H7 (cell line): ENCODE measurements around the gene ZNF536. TPM values are rescaled to one million over a fixed set of nuclear protein-coding genes. Genes with fewer than 3 reads are reported as not detected.
"Not testable (repeated sequence)": the region's sequence is repeated elsewhere in the genome, so short reads cannot be mapped to it uniquely, and the experiment has no call there.

ENCODE experiments used
- DNase-seq: peaks from one replicate; pipeline ENCODE4 v3.0.0; 2012
- H3K27me3 ChIP-seq: 2 replicates; pipeline ENCODE4 v1.6.0; 2011; ENCODE audit warnings: mild to moderate bottlenecking, low read length; ENCODE audit not compliant: control insufficient read depth, insufficient read depth
- H3K36me3 ChIP-seq: replicated peaks from 2 replicates; pipeline ENCODE4 v1.5.1; 2011; ENCODE audit warnings: low read length; ENCODE audit not compliant: control insufficient read depth, insufficient read depth
- H3K4me3 ChIP-seq: 2 replicates; pipeline ENCODE4 v1.5.1; 2011; ENCODE audit warnings: low read depth, mild to moderate bottlenecking, control low read depth, low read length, moderate library complexity; ENCODE audit not compliant: insufficient read depth
- total RNA-seq: library from RNA; depleted of rRNA; stranded (reverse); fragments of >200 nt; shearing (Covaris generic); gene quantifications from 2 replicates; pipeline ENCODE4 v1.2.3, GENCODE V29; 2014

The ZNF536 gene
- total RNA-seq, 1 experiment from 2014 or later, result 0.35 TPM

DNA sequence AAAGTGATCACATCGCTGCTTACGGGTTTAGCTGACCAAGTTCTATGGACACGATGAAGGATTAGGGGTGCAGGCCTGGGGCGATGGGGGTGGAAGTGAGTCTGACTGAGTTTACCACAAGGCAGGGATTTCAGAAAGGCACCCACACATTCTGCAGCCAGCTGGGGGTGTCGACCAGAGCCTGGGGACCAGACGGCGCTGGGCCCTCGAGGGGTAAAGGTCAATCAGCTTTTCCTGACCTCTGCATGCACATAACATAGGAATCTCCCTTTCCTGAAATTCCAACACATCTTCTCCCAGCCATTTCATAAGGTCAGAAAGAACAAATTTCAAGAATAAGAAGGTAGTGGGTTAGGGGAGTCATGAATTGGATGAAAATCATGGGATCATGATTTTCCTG lies 92.0 kb downstream of the ZNF536 start:
- Histone ChIP-seq H3K4me3 (no peak overlapping the region), H3K27me3 (no peaks in the 10 kb centered on the region), H3K36me3 (no peaks in the 10 kb centered on the region)
- no peak for DNase-seq

DNA sequence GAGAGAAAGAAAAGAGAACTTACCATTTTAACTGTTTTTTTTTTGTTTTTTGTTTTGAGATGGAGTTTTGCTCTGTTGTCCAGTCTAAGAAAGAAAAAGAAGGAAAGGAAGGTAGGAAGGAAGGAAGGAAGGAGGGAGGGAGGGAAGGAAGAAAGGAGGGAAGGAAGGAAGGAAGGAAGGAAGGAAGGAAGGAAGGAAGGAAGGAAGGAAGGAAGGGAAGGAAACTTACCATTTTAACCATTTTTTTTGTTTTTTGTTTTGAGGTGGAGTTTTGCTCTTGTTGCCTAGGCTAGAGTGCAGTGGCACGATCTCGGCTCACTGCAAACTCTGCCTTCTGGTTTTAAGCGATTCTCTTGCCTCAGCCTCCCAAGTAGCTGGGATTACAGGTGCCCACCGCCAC lies 94.4 kb downstream of the ZNF536 start:
- H3K27me3 ChIP-seq, H3K36me3 ChIP-seq, DNase-seq, H3K4me3 ChIP-seq: not testable (repeated sequence)

DNA sequence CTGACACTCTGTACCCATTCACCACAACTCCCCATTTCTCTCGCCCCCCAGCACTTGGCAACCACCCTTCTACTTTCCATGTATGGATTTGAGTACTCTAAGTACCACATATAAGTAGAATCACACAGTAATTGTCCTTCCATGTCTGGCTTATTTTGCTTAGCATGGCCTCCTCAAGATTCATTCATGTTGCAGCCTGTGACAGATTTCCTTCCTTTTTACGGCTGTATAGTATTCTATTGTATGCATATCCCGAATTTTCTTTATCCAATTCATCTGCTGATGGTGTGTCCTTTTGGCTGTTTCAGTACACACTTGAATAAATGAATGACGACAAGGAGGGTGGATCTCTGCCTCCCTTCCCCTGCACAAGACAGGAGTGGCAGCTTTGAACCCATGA lies 95.1 kb downstream of the ZNF536 start:
- Histone ChIP-seq H3K4me3 (no peak overlapping the region), H3K36me3 (no peaks in the 10 kb centered on the region), H3K27me3 (no peaks in the 10 kb centered on the region)
- DNase-seq, result no peak

DNA sequence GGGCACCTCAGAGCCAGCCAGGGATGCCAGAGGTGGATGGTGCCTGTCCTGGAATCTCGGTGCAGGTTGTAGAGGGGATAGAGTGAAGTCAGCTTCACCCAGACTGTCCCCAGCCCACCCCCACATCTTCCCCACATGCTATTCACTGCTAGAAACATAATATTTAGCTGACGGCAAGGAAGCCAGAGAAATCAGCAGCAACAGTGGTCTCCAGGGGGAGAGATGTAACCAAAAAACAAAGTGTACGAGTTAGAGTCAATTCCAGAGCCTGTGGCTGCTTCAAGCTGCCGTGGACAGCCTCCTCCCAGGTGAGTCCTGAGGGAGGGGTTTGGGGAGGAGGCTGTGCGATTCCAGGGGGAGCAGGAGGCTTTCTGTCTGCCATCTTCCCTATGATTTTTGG lies 97.6 kb downstream of the ZNF536 start:
- Histone ChIP-seq H3K4me3 (no peak overlapping the region), H3K27me3 (no peaks in the 10 kb centered on the region), H3K36me3 (no peaks in the 10 kb centered on the region)
- no peak for DNase-seq

DNA sequence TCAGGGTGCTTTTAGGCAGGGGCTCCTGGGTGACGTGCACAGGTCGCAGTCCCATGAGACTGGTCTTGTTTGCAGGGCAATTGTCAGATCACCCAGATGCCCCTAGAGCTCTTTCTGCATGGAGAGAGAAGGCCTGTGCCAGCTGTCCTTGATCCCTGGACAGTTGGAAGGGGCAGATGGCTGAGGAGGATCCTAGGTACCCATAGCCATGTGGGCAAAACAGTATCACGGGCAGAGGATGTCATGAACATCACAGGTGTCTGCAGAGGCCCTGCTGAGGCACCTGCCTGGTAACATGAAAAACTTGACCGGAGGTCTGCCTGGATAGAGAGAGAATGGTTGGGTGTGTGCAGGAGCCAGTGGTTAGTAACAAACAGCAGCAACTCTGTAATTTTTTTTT lies 99.3 kb downstream of the ZNF536 start:
- no peaks in the 10 kb centered on the region for H3K36me3 ChIP-seq

DNA sequence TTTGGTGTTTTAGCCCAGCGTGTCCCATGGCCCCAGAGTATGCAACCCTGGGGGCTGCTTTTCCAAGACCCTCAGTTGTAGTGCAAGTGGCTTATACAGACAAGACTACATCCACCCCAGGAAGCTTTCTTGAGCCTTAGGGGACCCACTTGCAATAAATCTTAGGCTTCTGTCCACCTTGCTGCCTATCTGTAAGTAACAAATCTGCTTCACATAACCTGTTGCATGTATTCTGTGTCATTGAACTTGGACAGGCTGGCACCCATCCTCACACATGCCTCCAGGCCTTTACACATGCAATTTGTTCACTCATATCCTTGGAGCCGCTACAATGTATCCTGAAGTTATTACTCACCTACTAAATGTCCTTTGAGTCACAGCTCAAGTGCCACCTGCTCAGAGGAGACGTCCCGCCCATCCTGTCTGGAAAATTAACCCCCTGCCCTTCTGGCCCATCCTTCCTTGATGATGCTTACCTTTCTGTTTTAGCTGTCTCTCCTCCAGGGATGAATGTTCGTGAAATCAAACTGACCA lies 101.2 kb downstream of the ZNF536 start:
- Histone ChIP-seq H3K27me3 (no peaks in the 10 kb centered on the region), H3K36me3 (no peaks in the 10 kb centered on the region), H3K4me3 (no peak overlapping the region)
- DNase-seq, result no peak

More for the DNA sequence above, 99.3 kb downstream of the ZNF536 start:
- Histone ChIP-seq H3K4me3 (no peak overlapping the region), H3K27me3 (no peaks in the 10 kb centered on the region)
- no peak for DNase-seq

DNA sequence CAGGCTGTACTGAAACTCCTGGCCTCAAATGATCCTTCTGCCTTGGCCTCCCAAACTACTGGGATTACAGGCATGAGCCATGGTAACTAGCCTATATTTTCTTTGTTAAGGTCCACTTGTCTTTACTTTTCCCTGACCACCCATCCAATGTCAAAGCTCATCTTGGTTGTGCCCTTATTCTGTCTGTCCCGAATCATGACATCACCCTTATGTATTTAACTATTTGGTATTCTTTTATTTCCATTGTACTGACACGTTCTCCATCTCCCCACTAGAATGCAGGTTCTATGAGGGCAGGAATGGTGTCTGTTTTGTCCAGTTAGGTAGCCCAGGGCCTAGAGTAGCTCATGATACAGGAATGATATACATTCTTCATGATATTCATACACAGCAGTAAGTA lies 104.8 kb downstream of the ZNF536 start:
- Histone ChIP-seq H3K4me3 (no peak overlapping the region), H3K36me3 (no peaks in the 10 kb centered on the region), H3K27me3 (no peaks in the 10 kb centered on the region)
- no peak for DNase-seq

DNA sequence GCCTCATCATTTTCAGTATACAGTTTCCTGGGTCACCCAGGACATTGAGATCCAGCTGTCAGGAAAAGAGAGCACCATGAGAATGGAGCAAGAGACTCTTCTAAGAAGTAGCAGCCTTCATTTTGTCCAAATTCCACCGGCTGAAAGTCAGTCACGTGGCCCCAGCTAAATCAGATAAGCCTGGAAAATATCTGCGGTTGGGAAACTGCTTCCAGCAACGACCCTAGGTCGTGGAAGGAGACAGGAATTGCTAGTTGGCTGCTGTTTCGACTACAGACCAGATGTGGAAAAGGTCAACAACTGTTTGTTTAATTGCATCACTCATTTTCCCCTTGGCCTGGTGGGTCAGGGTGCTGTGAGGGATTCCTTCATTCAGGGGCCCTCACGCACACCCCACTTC lies 107.0 kb downstream of the ZNF536 start:
- no peak overlapping the region for H3K4me3 ChIP-seq
- no peaks in the 10 kb centered on the region for H3K36me3 ChIP-seq
- DNase-seq, result no peak
- H3K27me3 ChIP-seq, result no peaks in the 10 kb centered on the region

DNA sequence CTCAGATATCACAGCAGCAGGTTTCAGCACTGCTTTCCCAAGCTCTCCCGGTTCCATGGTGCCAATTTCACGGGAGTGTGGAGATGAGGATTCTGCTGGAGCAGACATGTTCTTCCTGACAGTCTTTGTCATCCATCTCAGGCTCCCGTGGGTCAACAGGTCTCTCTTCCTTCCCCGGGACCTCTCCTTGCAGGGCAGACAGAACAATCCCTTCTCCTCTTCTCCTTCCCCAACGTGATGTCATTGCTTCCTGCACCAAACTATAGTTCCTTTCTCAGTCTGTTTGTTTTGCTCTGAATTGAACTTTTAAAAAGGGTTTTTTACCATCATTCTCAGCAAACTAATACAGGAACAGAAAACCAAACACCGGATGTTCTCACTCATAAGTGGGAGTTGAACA lies 107.9 kb downstream of the ZNF536 start:
- Histone ChIP-seq H3K4me3 (no peak overlapping the region), H3K36me3 (no peaks in the 10 kb centered on the region), H3K27me3 (no peaks in the 10 kb centered on the region)
- no peak for DNase-seq

DNA sequence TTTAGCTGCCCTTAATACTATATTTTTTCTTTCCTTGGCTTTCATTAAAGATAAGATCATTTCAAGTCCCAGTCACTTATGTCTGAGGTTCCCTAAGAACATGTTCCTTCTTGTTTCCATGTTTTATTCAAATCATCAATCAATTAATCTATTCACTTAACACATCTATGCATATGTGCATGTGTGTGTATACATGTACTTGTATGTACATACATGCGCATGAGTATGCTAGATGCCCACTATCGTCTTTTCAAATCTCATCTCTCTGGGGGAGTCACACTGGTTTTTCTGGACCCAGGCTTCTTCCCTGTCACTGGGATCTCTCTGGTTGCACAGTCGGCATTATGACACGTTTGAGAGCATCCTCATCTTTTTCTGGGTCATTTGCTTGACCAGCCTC lies 108.9 kb downstream of the ZNF536 start:
- no peaks in the 10 kb centered on the region for H3K36me3 ChIP-seq
- no peak for DNase-seq
- no peaks in the 10 kb centered on the region for H3K27me3 ChIP-seq
- H3K4me3 ChIP-seq, result no peak overlapping the region

DNA sequence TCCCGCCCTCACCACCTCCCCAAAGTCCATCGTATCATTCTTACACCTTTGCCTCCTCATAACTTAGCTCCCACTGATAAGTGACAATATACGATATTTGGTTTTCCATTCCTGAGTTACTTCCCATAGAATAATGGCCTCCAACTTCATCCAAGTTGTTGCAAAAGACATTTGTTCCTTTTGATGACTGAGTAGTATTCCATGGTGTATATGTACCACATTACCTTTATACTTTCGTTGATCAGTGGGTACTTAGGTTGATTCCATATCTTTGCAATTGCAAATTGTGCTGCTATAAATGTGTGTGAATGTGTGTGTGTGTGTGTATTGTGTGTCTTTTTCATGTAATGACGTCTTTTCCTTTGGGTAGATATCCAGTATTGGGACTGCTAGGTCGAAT lies 109.6 kb downstream of the ZNF536 start:
- Histone ChIP-seq H3K36me3 (no peaks in the 10 kb centered on the region), H3K27me3 (no peaks in the 10 kb centered on the region), H3K4me3 (no peak overlapping the region)
- no peak for DNase-seq

DNA sequence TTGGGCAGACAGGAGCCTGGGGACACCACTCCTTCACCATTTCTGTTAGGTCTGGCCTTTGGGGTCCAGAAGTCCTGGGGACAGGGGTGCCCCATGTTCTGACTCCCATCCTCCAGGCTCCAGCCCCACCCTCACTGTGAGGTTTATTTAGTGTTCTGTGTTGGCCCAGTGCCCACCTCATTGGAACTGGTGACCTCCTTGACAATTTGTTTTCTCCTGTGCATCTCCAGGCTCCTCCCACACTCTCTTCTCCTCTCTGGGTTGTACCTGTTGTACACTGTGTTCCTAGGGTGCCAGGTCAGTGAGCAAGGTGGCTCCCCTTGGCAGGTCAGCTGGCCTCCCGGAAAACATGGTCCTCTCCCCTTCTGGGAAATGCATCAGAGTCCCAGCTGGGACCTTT lies 110.8 kb downstream of the ZNF536 start:
- no peak overlapping the region for H3K4me3 ChIP-seq
- no peaks in the 10 kb centered on the region for H3K27me3 ChIP-seq
- no peak for DNase-seq
- no peaks in the 10 kb centered on the region for H3K36me3 ChIP-seq

DNA sequence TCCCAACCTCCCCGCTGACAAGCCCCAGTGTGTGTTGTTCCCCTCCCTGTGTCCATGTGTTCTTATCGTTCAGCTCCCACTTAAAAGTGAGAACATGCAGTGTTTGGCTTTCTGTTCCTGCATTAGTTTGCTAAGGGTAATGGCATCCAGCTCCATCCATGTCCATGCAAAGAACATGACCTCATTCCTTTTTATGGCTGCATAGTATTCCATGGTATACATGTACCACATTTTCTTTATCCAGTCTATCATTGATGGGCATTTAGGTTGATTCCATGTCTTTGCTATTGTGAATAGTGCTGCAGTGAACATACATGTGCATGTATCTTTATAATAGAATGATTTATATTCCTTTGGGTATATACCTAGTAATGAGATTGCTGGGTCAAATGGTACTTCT lies 114.1 kb downstream of the ZNF536 start:
- not testable (repeated sequence) for DNase-seq

DNA sequence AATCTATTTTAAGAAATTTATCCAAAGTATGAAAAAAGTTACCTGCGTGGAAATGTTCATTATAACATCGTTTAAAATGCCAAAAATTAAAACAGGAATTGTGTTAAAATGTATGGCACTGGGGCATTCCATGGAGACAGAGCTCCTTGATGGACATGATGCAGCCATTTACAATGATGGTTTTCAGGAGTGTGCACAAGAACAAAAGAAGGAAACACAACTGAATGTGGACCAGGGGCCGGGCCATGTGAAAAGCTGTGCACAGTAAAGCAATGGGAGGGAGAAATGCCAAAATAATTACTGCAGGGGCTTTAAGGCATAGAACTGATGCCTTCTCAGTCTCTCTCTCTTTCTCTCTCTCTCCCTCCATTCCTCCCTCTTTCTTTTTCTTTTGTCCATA lies 115.0 kb downstream of the ZNF536 start:
- H3K27me3 ChIP-seq, result no peaks in the 10 kb centered on the region; the same call in 1 of the 2 replicates
- no peak overlapping the region for H3K4me3 ChIP-seq
- DNase-seq, result no peak
- H3K36me3 ChIP-seq, result no peaks in the 10 kb centered on the region

More for the DNA sequence above, 114.1 kb downstream of the ZNF536 start:
- not testable (repeated sequence) for H3K4me3 ChIP-seq, H3K27me3 ChIP-seq, H3K36me3 ChIP-seq

DNA sequence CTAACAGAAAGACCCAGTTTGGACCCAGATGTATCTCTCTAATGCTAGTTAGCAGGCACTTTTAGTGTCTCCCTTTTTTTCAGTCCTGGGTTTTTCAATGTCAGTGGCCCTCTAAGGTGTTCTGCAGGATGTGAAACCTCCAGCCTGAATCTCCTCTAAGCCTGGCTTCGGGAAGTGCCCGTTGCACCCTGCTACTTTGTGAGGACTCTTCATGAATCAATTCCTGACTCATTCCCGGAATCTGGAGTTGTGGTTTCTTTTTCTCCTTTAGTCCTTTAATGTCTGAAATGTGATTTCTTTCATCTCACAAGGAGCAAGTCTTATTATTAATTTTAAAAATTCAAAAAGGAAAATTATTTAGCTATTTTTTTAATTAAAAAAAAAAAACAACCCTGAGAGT lies 116.0 kb downstream of the ZNF536 start:
- DNase-seq, result no peak
- Histone ChIP-seq H3K4me3 (no peak overlapping the region), H3K27me3 (no peaks in the 10 kb centered on the region; the same call in 1 of the 2 replicates), H3K36me3 (no peaks in the 10 kb centered on the region)

DNA sequence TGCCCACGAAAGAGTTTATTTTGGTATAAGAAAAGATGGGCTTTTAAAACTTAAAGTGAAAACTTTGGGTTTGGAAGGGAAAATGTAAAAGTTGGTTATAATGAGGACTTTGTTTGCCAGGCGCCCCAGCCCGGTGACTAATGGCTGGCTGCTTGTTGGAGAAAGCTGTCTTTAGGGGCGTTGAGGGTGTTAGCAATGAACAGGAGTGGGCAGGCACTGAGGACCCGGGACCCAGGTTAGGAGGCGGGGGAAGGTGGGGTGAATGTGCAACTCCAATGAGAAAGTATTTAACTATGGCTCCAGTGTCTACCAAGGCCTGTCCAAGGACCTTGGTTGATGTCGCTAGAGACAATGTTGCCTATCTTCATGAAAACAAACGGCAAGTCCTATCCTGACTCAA lies 118.6 kb downstream of the ZNF536 start:
- no peak for DNase-seq
- Histone ChIP-seq H3K4me3 (no peak overlapping the region), H3K27me3 (no peaks in the 10 kb centered on the region; the same call in 1 of the 2 replicates), H3K36me3 (no peaks in the 10 kb centered on the region)
